Neural progenitor cell (in vitro differentiated cells): ENCODE results near the gene NIN. TPM values are rescaled to one million over a fixed set of nuclear protein-coding genes. Genes with fewer than 3 reads are reported as not detected.
A peak's percentile ranks its signal among the peaks of the same experiment; 100 is the strongest.

Source experiments
- DNase-seq: peaks from one replicate; pipeline ENCODE4 v3.0.0-alpha.2; 2016; ENCODE audit warnings: low spot score
- H2AFZ ChIP-seq: fragments of 200-600 bp; sonication (generic); replicated peaks from 2 replicates; pipeline ENCODE4 v1.6.1; 2016; ENCODE audit warnings: antibody characterized with exemption
- H3F3A ChIP-seq: fragments of 200-600 bp; sonication (generic); 2 replicates; pipeline ENCODE4 v1.6.1; 2016; ENCODE audit warnings: antibody characterized with exemption, low read depth
- H3K27ac ChIP-seq: fragments of 200-600 bp; sonication (generic); 2 replicates; pipeline ENCODE4 v1.5.1; 2016; ENCODE audit warnings: mild to moderate bottlenecking
- H3K27me3 ChIP-seq: fragments of 200-600 bp; sonication (generic); 2 replicates; pipeline ENCODE4 v1.6.1; 2016; ENCODE audit warnings: mild to moderate bottlenecking, moderate library complexity
- H3K36me3 ChIP-seq: fragments of 200-600 bp; sonication (generic); 2 replicates; pipeline ENCODE4 v1.5.1; 2016
- H3K4me1 ChIP-seq: fragments of 200-600 bp; sonication (generic); 2 replicates; pipeline ENCODE4 v1.6.1; 2016; ENCODE audit warnings: mixed run types
- H3K4me2 ChIP-seq: fragments of 200-600 bp; sonication (generic); 2 replicates; pipeline ENCODE4 v1.6.1; 2016
- H3K4me3 ChIP-seq: fragments of 200-600 bp; sonication (generic); 2 replicates; pipeline ENCODE4 v1.5.1; 2016
- H3K79me2 ChIP-seq: fragments of 200-600 bp; sonication (generic); 2 replicates; pipeline ENCODE4 v1.6.1; 2016; ENCODE audit warnings: low read depth
- H3K9ac ChIP-seq: fragments of 200-600 bp; sonication (generic); 2 replicates; pipeline ENCODE4 v1.6.1; 2016
- H3K9me3 ChIP-seq: fragments of 200-600 bp; sonication (generic); 2 replicates; pipeline ENCODE4 v1.5.1; 2016; ENCODE audit warnings: low read depth
- H4K20me1 ChIP-seq: fragments of 200-600 bp; sonication (generic); 2 replicates; pipeline ENCODE4 v1.6.1; 2016; ENCODE audit warnings: low read depth
- H3K27ac Mint-ChIP-seq: 3 replicates; pipeline ENCODE4 v1.8.0; 2021; ENCODE audit warnings: mixed read lengths
- H3K27me3 Mint-ChIP-seq: 2 replicates; pipeline ENCODE4 v1.8.0; 2022; ENCODE audit warnings: low read depth, mild to moderate bottlenecking, inconsistent platforms, moderate library complexity, mixed read lengths; ENCODE audit not compliant: insufficient read depth
- H3K36me3 Mint-ChIP-seq: 3 replicates; pipeline ENCODE4 v1.8.0; 2021; ENCODE audit warnings: mixed read lengths
- H3K4me1 Mint-ChIP-seq: 3 replicates; pipeline ENCODE4 v1.8.0; 2021; ENCODE audit warnings: mixed read lengths
- H3K4me3 Mint-ChIP-seq: 3 replicates; pipeline ENCODE4 v1.8.0; 2021; ENCODE audit warnings: mild to moderate bottlenecking, moderate library complexity, mixed read lengths
- H3K9me3 Mint-ChIP-seq: 3 replicates; pipeline ENCODE4 v1.8.0; 2020; ENCODE audit warnings: mixed read lengths
- CTCF ChIP-seq: fragments of 200-600 bp; sonication (generic); IDR thresholded peaks from 2 replicates; pipeline ENCODE4 v1.5.1; 2017; ENCODE audit warnings: antibody characterized with exemption, mild to moderate bottlenecking
- EZH2 ChIP-seq: fragments of 200-600 bp; sonication (generic); IDR thresholded peaks from 2 replicates; pipeline ENCODE4 v1.6.1; 2017; ENCODE audit warnings: antibody characterized with exemption, mild to moderate bottlenecking, moderate library complexity
- EZH2phosphoT487 ChIP-seq: fragments of 200-600 bp; sonication (generic); IDR thresholded peaks from 2 replicates; pipeline ENCODE4 v1.6.1; 2017; ENCODE audit warnings: antibody characterized with exemption
- total RNA-seq: library from RNA; depleted of rRNA; stranded (reverse); fragments of >200 nt; gene quantifications from 2 replicates; pipeline ENCODE4 v1.2.3, GENCODE V29; 2015; ENCODE audit warnings: low replicate concordance

NIN gene
- total RNA-seq, 1 donor from 2014 or later = 49.0 TPM

GRCh38 chr14:50828721-50829488, 2.1 kb downstream of the NIN start:
- peak overlapping the region; percentile 98 for H3K4me3 Mint-ChIP-seq
- peaks cover 59% of the 10 kb centered on the region for H4K20me1 ChIP-seq

GRCh38 chr14:50826681-50827080, 4.3 kb downstream of the NIN start:
- Histone ChIP-seq H3K9ac (no peak overlapping the region), H3K4me2 (no peak overlapping the region), H3K4me3 (no peak overlapping the region), H3K4me1 (peaks cover 34% of the 10 kb centered on the region), H4K20me1 (peaks cover 81% of the 10 kb centered on the region), H3K27ac (no peak overlapping the region), H3K9me3 (no peaks in the 10 kb centered on the region), H3K27me3 (peaks cover 13% of the 10 kb centered on the region), H3K36me3 (no peaks in the 10 kb centered on the region), H2AFZ (no peak overlapping the region), H3F3A (peaks cover 22% of the 10 kb centered on the region), H3K79me2 (peaks cover 85% of the 10 kb centered on the region)
- peaks cover 57% of the 10 kb centered on the region for H3K4me1 Mint-ChIP-seq
- H3K9me3 Mint-ChIP-seq = no peaks in the 10 kb centered on the region
- TF ChIP-seq CTCF (no peak), EZH2 (no peak), EZH2phosphoT487 (no peak)
- peaks cover 29% of the 10 kb centered on the region for H3K36me3 Mint-ChIP-seq
- H3K27me3 Mint-ChIP-seq = peaks cover 5% of the 10 kb centered on the region
- H3K27ac Mint-ChIP-seq = no peak overlapping the region
- peak; percentile 12 for DNase-seq
- H3K4me3 Mint-ChIP-seq = no peak overlapping the region

More at GRCh38 chr14:50828721-50829488, 2.1 kb downstream of the NIN start:
- H3K9me3 ChIP-seq = no peaks in the 10 kb centered on the region
- H3K4me1 ChIP-seq = peaks cover 38% of the 10 kb centered on the region
- no peaks in the 10 kb centered on the region for H3K9me3 Mint-ChIP-seq
- no peak overlapping the region for H3K9ac ChIP-seq
- H3K27ac Mint-ChIP-seq = no peak overlapping the region
- H3K4me1 Mint-ChIP-seq = peaks cover 51% of the 10 kb centered on the region
- peaks cover 31% of the 10 kb centered on the region for H3F3A ChIP-seq
- H3K4me2 ChIP-seq = peak overlapping the region; percentile 84
- no peaks in the 10 kb centered on the region for H3K36me3 ChIP-seq
- H3K4me3 ChIP-seq = peak overlapping the region; percentile 94
- no peak overlapping the region for H2AFZ ChIP-seq
- H3K79me2 ChIP-seq = peaks cover 63% of the 10 kb centered on the region
- peaks cover 7% of the 10 kb centered on the region for H3K27me3 Mint-ChIP-seq
- peaks cover 17% of the 10 kb centered on the region for H3K36me3 Mint-ChIP-seq
- H3K27ac ChIP-seq = no peak overlapping the region
- H3K27me3 ChIP-seq = peaks cover 35% of the 10 kb centered on the region
- DNase-seq = peak; percentile 13
- no peak for TF ChIP-seq EZH2
- no peak for TF ChIP-seq EZH2phosphoT487
- no peak for TF ChIP-seq CTCF

GRCh38 chr14:50825307-50825706, 5.7 kb downstream of the NIN start:
- no peaks in the 10 kb centered on the region for H3K9me3 ChIP-seq
- H4K20me1 ChIP-seq = peaks cover 95% of the 10 kb centered on the region
- no peak overlapping the region for H3K4me3 ChIP-seq
- peaks cover 34% of the 10 kb centered on the region for H3K36me3 Mint-ChIP-seq
- DNase-seq = no peak
- no peaks in the 10 kb centered on the region for H3K36me3 ChIP-seq
- H3K4me2 ChIP-seq = no peak overlapping the region
- H3F3A ChIP-seq = peaks cover 14% of the 10 kb centered on the region
- peaks cover 5% of the 10 kb centered on the region for H3K27me3 Mint-ChIP-seq
- peaks cover 99% of the 10 kb centered on the region for H3K79me2 ChIP-seq
- H3K27ac Mint-ChIP-seq = no peak overlapping the region
- no peak overlapping the region for H3K9ac ChIP-seq
- H3K4me1 ChIP-seq = peaks cover 33% of the 10 kb centered on the region
- no peak overlapping the region for H3K4me3 Mint-ChIP-seq
- H3K27me3 ChIP-seq = peaks cover 8% of the 10 kb centered on the region
- no peak overlapping the region for H3K27ac ChIP-seq
- H2AFZ ChIP-seq = no peak overlapping the region
- peaks cover 59% of the 10 kb centered on the region for H3K4me1 Mint-ChIP-seq
- no peaks in the 10 kb centered on the region for H3K9me3 Mint-ChIP-seq
- TF ChIP-seq EZH2 = no peak
- no peak for TF ChIP-seq CTCF
- TF ChIP-seq EZH2phosphoT487 = no peak
